CD14-positive monocyte (primary cell): ENCODE data around the gene MED13L. TPM values are rescaled to one million over a fixed set of nuclear protein-coding genes. Genes with fewer than 3 reads are reported as not detected.

ENCODE experiments used
- DNase-seq, 3 donors: peaks; one replicate each; pipeline ENCODE4 v3.0.0-alpha.2; 2011 to 2022
- H2AFZ ChIP-seq: 2 replicates; pipeline ENCODE4 v1.6.0; 2012; ENCODE audit warnings: mild to moderate bottlenecking, low read depth, low read length, inconsistent platforms; ENCODE audit not compliant: insufficient read depth, poor library complexity, severe bottlenecking
- H3K27ac ChIP-seq, 2 donors: 1 replicate in 1 of 2; 2 replicates in 1 of 2; pipeline ENCODE4 v1.5.1; 2012 to 2013; ENCODE audit warnings: low read length in 2 of 2, control low read depth in 1 of 2, inconsistent platforms in 1 of 2, low read depth in 1 of 2, mild to moderate bottlenecking in 1 of 2
- H3K27me3 ChIP-seq, 2 donors: one replicate each; pipeline versions ENCODE4 v1.6.0 to v1.6.1; 2011 to 2013; ENCODE audit warnings: low read length in 2 of 2; ENCODE audit not compliant: control insufficient read depth in 2 of 2, insufficient read depth in 2 of 2
- H3K36me3 ChIP-seq, 2 donors: replicated peaks in 1 of 2; 1 replicate in 1 of 2; 2 replicates in 1 of 2; pipeline versions ENCODE4 v1.5.1 to v1.6.1; 2012 to 2013; ENCODE audit warnings: low read length in 2 of 2, control low read depth in 1 of 2, inconsistent platforms in 1 of 2, mild to moderate bottlenecking in 1 of 2; ENCODE audit not compliant: insufficient read depth in 2 of 2, control insufficient read depth in 1 of 2
- H3K4me1 ChIP-seq, 2 donors: 1 replicate in 1 of 2; 2 replicates in 1 of 2; pipeline versions ENCODE4 v1.5.1 to v1.6.1; 2012 to 2013; ENCODE audit warnings: low read length in 2 of 2, control low read depth in 1 of 2, inconsistent platforms in 1 of 2, mild to moderate bottlenecking in 1 of 2, moderate library complexity in 1 of 2; ENCODE audit not compliant: insufficient read depth in 2 of 2, control insufficient read depth in 1 of 2
- H3K4me2 ChIP-seq: replicated peaks from 2 replicates; pipeline ENCODE3; 2012; ENCODE audit warnings: low read length, moderate library complexity, mild to moderate bottlenecking; ENCODE audit not compliant: poor library complexity, severe bottlenecking; ENCODE audit errors: extremely low read depth
- H3K4me3 ChIP-seq, 3 experiments: fragments of 200-600 bp in 1 of 3; sonication (generic) in 1 of 3; replicated peaks in 1 of 3; 1 replicate in 2 of 3; 2 replicates in 1 of 3; pipeline ENCODE4 v1.5.1; 2011 to 2013; ENCODE audit warnings: low read length in 3 of 3, mild to moderate bottlenecking in 3 of 3, control low read depth in 2 of 3, low read depth in 2 of 3, inconsistent platforms in 1 of 3, moderate library complexity in 1 of 3
- H3K79me2 ChIP-seq: 2 replicates; pipeline ENCODE4 v1.6.0; 2012; ENCODE audit warnings: mild to moderate bottlenecking, control low read depth, inconsistent platforms, low read length, moderate library complexity; ENCODE audit not compliant: insufficient read depth
- H3K9ac ChIP-seq: 2 replicates; pipeline ENCODE4 v1.6.0; 2017; ENCODE audit warnings: low read length, mild to moderate bottlenecking; ENCODE audit not compliant: insufficient read depth, poor library complexity, severe bottlenecking
- H3K9me3 ChIP-seq, 2 donors: replicated peaks in 1 of 2; 1 replicate in 1 of 2; 2 replicates in 1 of 2; pipeline versions ENCODE4 v1.5.1 to v1.6.1; 2012 to 2013; ENCODE audit warnings: low read length in 2 of 2, control low read depth in 1 of 2; ENCODE audit not compliant: control insufficient read depth in 1 of 2, insufficient read depth in 1 of 2
- H4K20me1 ChIP-seq: 2 replicates; pipeline ENCODE4 v1.6.0; 2012; ENCODE audit warnings: mild to moderate bottlenecking, low read length, control low read depth, moderate library complexity; ENCODE audit not compliant: insufficient read depth
- H3K27ac Mint-ChIP-seq, 7 donors: one replicate each; pipeline ENCODE4 v1.8.0; 2020; ENCODE audit warnings: mild to moderate bottlenecking in 7 of 7, mixed read lengths in 7 of 7, moderate library complexity in 6 of 7, inconsistent platforms in 2 of 7
- H3K27me3 Mint-ChIP-seq, 3 donors: one replicate each; pipeline ENCODE4 v1.8.0; 2021 to 2022; ENCODE audit warnings: low read depth in 3 of 3, mild to moderate bottlenecking in 3 of 3, mixed read lengths in 3 of 3, moderate library complexity in 3 of 3, inconsistent platforms in 1 of 3
- H3K36me3 Mint-ChIP-seq, 2 donors: one replicate each; pipeline ENCODE4 v1.8.0; 2020; ENCODE audit warnings: mixed read lengths in 2 of 2, inconsistent platforms in 1 of 2, mild to moderate bottlenecking in 1 of 2
- H3K4me1 Mint-ChIP-seq: one replicate; pipeline ENCODE4 v1.8.0; 2020; ENCODE audit warnings: mild to moderate bottlenecking, mixed read lengths
- H3K4me3 Mint-ChIP-seq, 2 donors: one replicate each; pipeline ENCODE4 v1.8.0; 2020; ENCODE audit warnings: mild to moderate bottlenecking in 2 of 2, mixed read lengths in 2 of 2, moderate library complexity in 1 of 2
- H3K9me3 Mint-ChIP-seq, 7 donors: one replicate each; pipeline ENCODE4 v1.8.0; 2020 to 2022; ENCODE audit warnings: mixed read lengths in 7 of 7, mild to moderate bottlenecking in 6 of 7, moderate library complexity in 6 of 7, inconsistent platforms in 2 of 7
- WGBS: methylation state at CpG from one replicate; pipeline ENCODE4 v1.1.5; 2013; ENCODE audit warnings: missing lambda C conversion rate; ENCODE audit not compliant: insufficient coverage; 5-methylcytosine and 5-hydroxymethylcytosine counted together
- intact Hi-C, 2 donors: fragments of 100-400 bp; cut with micrococcal nuclease; formaldehyde crosslinking; loops; one replicate each; pipeline versions ENCODE4 v1.15.0 to v1.15.1; 2023
- polyA plus RNA-seq, 3 donors: library from polyadenylated mRNA; depleted of rRNA in 1 of 3; unstranded in 2 of 3; stranded (reverse) in 1 of 3; fragments of 300-500 nt in 2 of 3; fragments of >200 nt in 1 of 3; fragmentation: Illumina TruSeq in 2 of 3; gene quantifications; 1 replicate in 2 of 3; 2 replicates in 1 of 3; pipeline ENCODE4 v1.2.3, GENCODE V29; 2012 to 2021
- TF ChIP-seq, protein P1 (sequence below): fragments of 200-600 bp; IDR thresholded peaks from one replicate; pipeline ENCODE4 v1.8.0; 2022; ENCODE audit warnings: antibody characterized with exemption, mild to moderate bottlenecking

MED13L gene
- polyA plus RNA-seq, 3 donors: 4.4 to 42.0 (median 7.5) TPM

DNA sequence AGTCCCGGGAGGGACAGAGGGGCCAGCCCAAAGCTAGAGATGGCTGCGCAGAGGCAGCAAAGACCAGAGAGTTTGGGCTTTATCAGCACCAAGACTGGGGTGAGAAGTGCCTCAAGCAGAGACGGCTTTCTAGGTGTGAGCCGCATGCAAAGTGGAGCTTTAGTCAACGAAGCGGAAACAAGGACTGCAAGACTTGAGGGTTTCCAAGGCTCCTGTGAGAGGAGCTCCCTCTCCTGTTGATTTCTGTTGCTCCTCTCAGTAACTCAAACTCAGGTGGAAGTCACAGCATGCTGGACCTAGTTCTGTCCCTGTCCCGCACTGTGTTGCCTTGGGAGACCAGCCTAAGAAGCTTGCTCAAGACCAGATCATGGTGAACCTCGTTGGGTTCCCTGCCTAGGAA lies 327.8 kb downstream of the MED13L start:
- no peak overlapping the region for H3K4me3 Mint-ChIP-seq
- H3K9me3 ChIP-seq: no peaks in the 10 kb centered on the region
- TF ChIP-seq, protein P1, sequence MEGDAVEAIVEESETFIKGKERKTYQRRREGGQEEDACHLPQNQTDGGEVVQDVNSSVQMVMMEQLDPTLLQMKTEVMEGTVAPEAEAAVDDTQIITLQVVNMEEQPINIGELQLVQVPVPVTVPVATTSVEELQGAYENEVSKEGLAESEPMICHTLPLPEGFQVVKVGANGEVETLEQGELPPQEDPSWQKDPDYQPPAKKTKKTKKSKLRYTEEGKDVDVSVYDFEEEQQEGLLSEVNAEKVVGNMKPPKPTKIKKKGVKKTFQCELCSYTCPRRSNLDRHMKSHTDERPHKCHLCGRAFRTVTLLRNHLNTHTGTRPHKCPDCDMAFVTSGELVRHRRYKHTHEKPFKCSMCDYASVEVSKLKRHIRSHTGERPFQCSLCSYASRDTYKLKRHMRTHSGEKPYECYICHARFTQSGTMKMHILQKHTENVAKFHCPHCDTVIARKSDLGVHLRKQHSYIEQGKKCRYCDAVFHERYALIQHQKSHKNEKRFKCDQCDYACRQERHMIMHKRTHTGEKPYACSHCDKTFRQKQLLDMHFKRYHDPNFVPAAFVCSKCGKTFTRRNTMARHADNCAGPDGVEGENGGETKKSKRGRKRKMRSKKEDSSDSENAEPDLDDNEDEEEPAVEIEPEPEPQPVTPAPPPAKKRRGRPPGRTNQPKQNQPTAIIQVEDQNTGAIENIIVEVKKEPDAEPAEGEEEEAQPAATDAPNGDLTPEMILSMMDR: no peak

DNA sequence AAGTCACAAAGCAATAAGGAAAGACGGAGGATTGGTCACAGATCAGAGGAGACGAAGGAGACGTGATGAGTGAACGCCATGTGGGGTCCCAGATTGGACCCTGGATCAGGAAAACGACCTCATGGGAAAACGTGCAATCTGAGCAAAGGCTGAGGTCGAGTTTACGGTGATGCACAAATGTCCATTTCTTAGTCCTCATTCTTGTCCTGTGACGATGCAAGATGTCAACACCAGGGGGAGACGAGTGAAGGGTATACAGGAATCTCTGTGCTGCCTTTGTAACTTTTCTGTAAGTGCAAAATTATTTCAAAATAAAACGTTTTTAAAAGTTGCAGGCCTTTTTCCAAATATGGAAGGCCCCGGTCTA lies 329.8 kb downstream of the MED13L start:
- Mint-ChIP-seq H3K36me3 (peaks cover 24 to 30% of the 10 kb centered on the region in 2 donors), H3K27me3 (peaks cover 0 to 7% (median 0%) of the 10 kb centered on the region in 3 donors), H3K9me3 (peaks cover 0 to 4% (median 0%) of the 10 kb centered on the region in 7 donors), H3K27ac (no peak overlapping the region), H3K4me1 (no peaks in the 10 kb centered on the region), H3K4me3 (no peak overlapping the region)
- H3K36me3 ChIP-seq: peaks cover 3 to 11% of the 10 kb centered on the region in 2 donors
- H2AFZ ChIP-seq: no peak overlapping the region
- intact Hi-C loops: no loop called here
- H3K9ac ChIP-seq: no peak overlapping the region
- H3K27ac ChIP-seq: no peak overlapping the region
- H3K9me3 ChIP-seq: no peaks in the 10 kb centered on the region
- no peak overlapping the region for H3K4me3 ChIP-seq
- WGBS: 92% methylated on average over 10 of the region's 12 CpGs
- no peaks in the 10 kb centered on the region for H3K4me1 ChIP-seq
- no peaks in the 10 kb centered on the region for H3K79me2 ChIP-seq
- no peaks in the 10 kb centered on the region for H4K20me1 ChIP-seq
- no peak overlapping the region for H3K4me2 ChIP-seq
- TF ChIP-seq, protein P1: no peak
- no peak for DNase-seq
- no peaks in the 10 kb centered on the region for H3K27me3 ChIP-seq

More for the DNA sequence above, 327.8 kb downstream of the MED13L start:
- H3K27me3 ChIP-seq: no peaks in the 10 kb centered on the region
- no peak overlapping the region for H3K27ac ChIP-seq
- no peaks in the 10 kb centered on the region for H3K4me1 Mint-ChIP-seq
- no peak overlapping the region for H3K4me2 ChIP-seq
- H4K20me1 ChIP-seq: no peaks in the 10 kb centered on the region
- H3K27ac Mint-ChIP-seq: peak overlapping the region in 1 of 7 donors; percentile 44
- no peak for DNase-seq
- H2AFZ ChIP-seq: no peak overlapping the region
- no peaks in the 10 kb centered on the region for H3K4me1 ChIP-seq
- H3K27me3 Mint-ChIP-seq: no peaks in the 10 kb centered on the region
- H3K36me3 Mint-ChIP-seq: peaks cover 24 to 33% of the 10 kb centered on the region in 2 donors
- H3K9ac ChIP-seq: no peak overlapping the region
- H3K79me2 ChIP-seq: no peaks in the 10 kb centered on the region
- 98% methylated on average over 8 of the region's 8 CpGs for WGBS
- intact Hi-C loops: no loop called here
- H3K9me3 Mint-ChIP-seq: peaks cover 0 to 4% (median 0%) of the 10 kb centered on the region in 7 donors
- no peak overlapping the region for H3K4me3 ChIP-seq
- peaks cover 3 to 11% of the 10 kb centered on the region in 2 donors for H3K36me3 ChIP-seq
